T-cell (primary cell): ENCODE measurements around the gene URGCP. TPM values are rescaled to one million over a fixed set of nuclear protein-coding genes. Genes with fewer than 3 reads are reported as not detected.
A peak's percentile ranks its signal among the peaks of the same experiment; 100 is the strongest.

Source experiments
- ATAC-seq, 4 experiments: fragments of 200-7000 bp in 3 of 4; fragments of 150-1000 bp in 1 of 4; cut with Tn5 transposase; replicated peaks in 1 of 4; 1 replicate in 3 of 4; 2 replicates in 1 of 4; pipeline ENCODE4 v1.10.0; 2021; ENCODE audit warnings: moderate library complexity in 3 of 4, mild to moderate bottlenecking in 2 of 4, moderate number of reproducible peaks in 1 of 4
- CTCF ChIA-PET, 2 donors: fragments of 300-600 bp; sonication (Branson Sonifier 250); formaldehyde crosslinking; loops; one replicate each; lab custom pipeline; 2022; ENCODE audit warnings: antibody characterized with exemption in 2 of 2; lab: Charles Lee
- POLR2A ChIA-PET, 2 donors: fragments of 300-600 bp; sonication (Branson Sonifier 250); formaldehyde crosslinking; loops; one replicate each; lab custom pipeline; 2022; ENCODE audit warnings: antibody characterized with exemption in 2 of 2; lab: Charles Lee
- DNase-seq, 35 experiments: peaks; one replicate each; pipeline versions ENCODE4 v3.0.0 to v3.0.0-alpha.2; 2013 to 2023
- H3K27ac ChIP-seq: one replicate; pipeline ENCODE4 v1.5.1; 2013; ENCODE audit warnings: low read length
- H3K27me3 ChIP-seq, 2 experiments: replicated peaks in 1 of 2; 1 replicate in 1 of 2; 2 replicates in 1 of 2; pipeline versions ENCODE4 v1.6.1 to v1.7.0; 2013; ENCODE audit warnings: low read length in 1 of 2, mixed read lengths in 1 of 2; ENCODE audit not compliant: control insufficient read depth in 2 of 2, insufficient read depth in 2 of 2; ENCODE audit errors: extremely low read depth in 1 of 2
- H3K36me3 ChIP-seq, 2 donors: 1 replicate in 1 of 2; 2 replicates in 1 of 2; pipeline versions ENCODE4 v1.6.1 to v1.7.0; 2013; ENCODE audit warnings: low read length in 1 of 2; ENCODE audit not compliant: control insufficient read depth in 2 of 2, insufficient read depth in 1 of 2; ENCODE audit errors: extremely low read depth in 1 of 2
- H3K4me1 ChIP-seq, 2 experiments: 1 replicate in 1 of 2; 2 replicates in 1 of 2; pipeline versions ENCODE4 v1.6.1 to v1.7.0; 2013; ENCODE audit warnings: low read length in 2 of 2, mixed read lengths in 1 of 2; ENCODE audit not compliant: insufficient read depth in 2 of 2, control insufficient read depth in 1 of 2; ENCODE audit errors: extremely low read depth in 1 of 2
- H3K4me3 ChIP-seq, 2 donors: 1 replicate in 1 of 2; 2 replicates in 1 of 2; pipeline versions ENCODE4 v1.5.1 to v1.7.0; 2013; ENCODE audit warnings: mild to moderate bottlenecking in 2 of 2, low read length in 1 of 2, moderate library complexity in 1 of 2; ENCODE audit not compliant: control insufficient read depth in 1 of 2; ENCODE audit errors: extremely low read depth in 1 of 2
- H3K9me3 ChIP-seq: 2 replicates; pipeline ENCODE4 v1.7.0; 2013
- H3K27ac Mint-ChIP-seq, 2 donors: one replicate each; pipeline ENCODE4 v1.8.0; 2020 to 2021; ENCODE audit warnings: mild to moderate bottlenecking in 2 of 2, mixed read lengths in 2 of 2
- H3K27me3 Mint-ChIP-seq, 2 donors: one replicate each; pipeline ENCODE4 v1.8.0; 2021 to 2022; ENCODE audit warnings: mixed read lengths in 2 of 2
- H3K36me3 Mint-ChIP-seq: one replicate; pipeline ENCODE4 v1.8.0; 2021; ENCODE audit warnings: mixed read lengths
- H3K4me1 Mint-ChIP-seq, 3 donors: one replicate each; pipeline ENCODE4 v1.8.0; 2020 to 2022; ENCODE audit warnings: mixed read lengths in 3 of 3, mild to moderate bottlenecking in 1 of 3
- H3K4me3 Mint-ChIP-seq, 3 donors: one replicate each; pipeline ENCODE4 v1.8.0; 2020 to 2022; ENCODE audit warnings: mild to moderate bottlenecking in 3 of 3, mixed read lengths in 3 of 3, moderate library complexity in 3 of 3
- H3K9me3 Mint-ChIP-seq, 3 donors: one replicate each; pipeline ENCODE4 v1.8.0; 2020 to 2022; ENCODE audit warnings: mixed read lengths in 3 of 3
- WGBS: methylation state at CpG from one replicate; pipeline ENCODE4 v1.1.5; 2013; ENCODE audit warnings: missing lambda C conversion rate; ENCODE audit not compliant: insufficient coverage; 5-methylcytosine and 5-hydroxymethylcytosine counted together
- total RNA-seq, 35 experiments: library from RNA in 6 of 35; stranded (reverse) in 6 of 35; fragments of 120-200 nt in 1 of 35; gene quantifications; one replicate each; pipeline versions ENCODE4 v1.2.1 to v1.2.4 and lab custom pipeline; 2013 to 2026

Gene URGCP
- total RNA-seq, 5 donors from 2014 or later (not counting 1 experiment from before 2014, with no cell fraction given): 22.3 to 35.2 (median 33.6) TPM

- Histone ChIP-seq H3K4me1 (peaks cover 13 to 28% of the 10 kb centered on the region in 2 experiments), H3K27ac (peak within 1 kb of the TSS; percentile 96), H3K4me3 (peak within 1 kb of the TSS; percentile 69 to 85), H3K9me3 (no peaks in the 10 kb centered on the region), H3K36me3 (no peaks in the 10 kb centered on the region), H3K27me3 (no peaks in the 10 kb centered on the region)
- peak; percentile 76 to 91 (median 85) for DNase-seq
- peak; percentile 91 to 93 (median 92) for ATAC-seq
- Mint-ChIP-seq H3K27me3 (no peaks in the 10 kb centered on the region), H3K9me3 (no peaks in the 10 kb centered on the region), H3K4me3 (peak within 1 kb of the TSS; percentile 86 to 93 (median 88)), H3K36me3 (no peaks in the 10 kb centered on the region), H3K4me1 (peaks cover 30 to 47% (median 34%) of the 10 kb centered on the region in 3 donors), H3K27ac (peak within 1 kb of the TSS; percentile 92 to 94)
- ChIA-PET POLR2A (interaction anchor here in 1 of 2 donors (0.6 kb wide), 1 partner anchor 123 kb away, joined by 5 read pairs; no protein-coding TSS in a partner anchor), CTCF (interaction anchor here in 1 of 2 donors (0.6 to 1.0 kb wide), 2 partner anchors 21 to 570 kb away, joined by 3 read pairs; no protein-coding TSS in a partner anchor)
- under 1% methylated on average over 76 of the region's 82 CpGs for WGBS
Observed at GRCh38 chr7:43925984-43926797, 19.8 kb upstream of the URGCP start, which contains the start of gene UBE2D4. UBE2D4 (plus strand) TSS chr7:43926436; CDS start chr7:43926533, 97 bp downstream.

- H3K27me3 Mint-ChIP-seq: no peaks in the 10 kb centered on the region
- peaks cover 13 to 28% of the 10 kb centered on the region in 2 experiments for H3K4me1 ChIP-seq
- H3K9me3 ChIP-seq: no peaks in the 10 kb centered on the region
- H3K27ac ChIP-seq: no peak overlapping the region
- ATAC-seq (no peak), DNase-seq (no peak)
- peaks cover 5% of the 10 kb centered on the region for H3K36me3 Mint-ChIP-seq
- H3K4me3 Mint-ChIP-seq: no peak overlapping the region
- ChIA-PET CTCF (no interaction called here), POLR2A (no interaction called here)
- no peaks in the 10 kb centered on the region for H3K27me3 ChIP-seq
- H3K27ac Mint-ChIP-seq: no peak overlapping the region
- no peaks in the 10 kb centered on the region for H3K36me3 ChIP-seq
- WGBS: no CpG with 5 or more reads among the region's 4 CpGs
- H3K9me3 Mint-ChIP-seq: no peaks in the 10 kb centered on the region
- H3K4me3 ChIP-seq: no peak overlapping the region
- H3K4me1 Mint-ChIP-seq: peaks cover 21 to 35% (median 26%) of the 10 kb centered on the region in 3 donors
Observed at GRCh38 chr7:43922726-43923125, 16.3 kb upstream of the URGCP start.

- Mint-ChIP-seq H3K9me3 (no peaks in the 10 kb centered on the region), H3K4me3 (no peak overlapping the region), H3K36me3 (peaks cover 5% of the 10 kb centered on the region), H3K4me1 (peaks cover 12 to 23% (median 17%) of the 10 kb centered on the region in 3 donors), H3K27me3 (no peaks in the 10 kb centered on the region), H3K27ac (no peak overlapping the region)
- H3K27ac ChIP-seq: no peak overlapping the region
- ChIA-PET CTCF (interaction anchor here (0.7 to 1.2 kb wide), 3 partner anchors 9 to 339 kb away, joined by 3 to 4 read pairs (median 3); partner anchors contain the start of gene STK17A (in 1 of the 2)), POLR2A (no interaction called here)
- peaks cover 6 to 19% of the 10 kb centered on the region in 2 experiments for H3K4me1 ChIP-seq
- H3K27me3 ChIP-seq: no peaks in the 10 kb centered on the region
- ATAC-seq (no peak), DNase-seq (no peak)
- no peak overlapping the region for H3K4me3 ChIP-seq
- WGBS: no CpG with 5 or more reads among the region's 2 CpGs
- no peaks in the 10 kb centered on the region for H3K9me3 ChIP-seq
- H3K36me3 ChIP-seq: no peaks in the 10 kb centered on the region
Observed at GRCh38 chr7:43921423-43921822, 15.0 kb upstream of the URGCP start.

- no peak for DNase-seq
- no peaks in the 10 kb centered on the region for H3K27me3 Mint-ChIP-seq
- ChIA-PET CTCF (no interaction called here), POLR2A (no interaction called here)
- Histone ChIP-seq H3K27ac (no peak overlapping the region), H3K9me3 (no peaks in the 10 kb centered on the region), H3K36me3 (no peaks in the 10 kb centered on the region), H3K4me1 (no peaks in the 10 kb centered on the region), H3K27me3 (no peaks in the 10 kb centered on the region), H3K4me3 (no peak overlapping the region)
- no peak for ATAC-seq
- no peak overlapping the region for H3K27ac Mint-ChIP-seq
- peaks cover 0 to 2% (median 0%) of the 10 kb centered on the region in 3 donors for H3K9me3 Mint-ChIP-seq
- H3K36me3 Mint-ChIP-seq: peaks cover 5% of the 10 kb centered on the region
- H3K4me1 Mint-ChIP-seq: no peaks in the 10 kb centered on the region
- H3K4me3 Mint-ChIP-seq: no peak overlapping the region
- no CpG with 5 or more reads among the region's 5 CpGs for WGBS
Observed at GRCh38 chr7:43915907-43916306, 9.5 kb upstream of the URGCP start.

- POLR2A ChIA-PET: no interaction called here
- no peaks in the 10 kb centered on the region for H3K36me3 ChIP-seq
- H3K36me3 Mint-ChIP-seq: peaks cover 5% of the 10 kb centered on the region
- H3K27me3 Mint-ChIP-seq: no peaks in the 10 kb centered on the region
- 94% methylated on average over 3 of the region's 5 CpGs for WGBS
- H3K4me1 Mint-ChIP-seq: no peaks in the 10 kb centered on the region
- DNase-seq (no peak), ATAC-seq (no peak)
- CTCF ChIA-PET: no interaction called here
- H3K9me3 ChIP-seq: no peaks in the 10 kb centered on the region
- no peak overlapping the region for H3K4me3 ChIP-seq
- H3K27me3 ChIP-seq: no peaks in the 10 kb centered on the region
- H3K9me3 Mint-ChIP-seq: peaks cover 0 to 2% (median 0%) of the 10 kb centered on the region in 3 donors
- no peak overlapping the region for H3K27ac Mint-ChIP-seq
- no peaks in the 10 kb centered on the region for H3K4me1 ChIP-seq
- H3K27ac ChIP-seq: no peak overlapping the region
- H3K4me3 Mint-ChIP-seq: no peak overlapping the region
Observed at GRCh38 chr7:43914795-43915194, 8.4 kb upstream of the URGCP start.

GRCh38 chr7:43905956-43906330 is 453 bp downstream of the URGCP start:
- peaks cover 41 to 43% (median 43%) of the 10 kb centered on the region in 3 donors for H3K4me1 Mint-ChIP-seq

More at GRCh38 chr7:43905956-43906330, 453 bp downstream of the URGCP start:
- Histone ChIP-seq H3K27ac (no peak overlapping the region), H3K36me3 (peaks cover 0 to 2% of the 10 kb centered on the region in 2 donors), H3K4me1 (peaks cover 7 to 17% of the 10 kb centered on the region in 2 experiments), H3K4me3 (peak overlapping the region; percentile 61 to 74), H3K9me3 (no peaks in the 10 kb centered on the region), H3K27me3 (no peaks in the 10 kb centered on the region)
- Mint-ChIP-seq H3K36me3 (no peaks in the 10 kb centered on the region), H3K9me3 (no peaks in the 10 kb centered on the region), H3K27me3 (no peaks in the 10 kb centered on the region), H3K27ac (peak overlapping the region; percentile 95 to 96), H3K4me3 (peak overlapping the region; percentile 89 to 94 (median 94))
- ATAC-seq (peak; percentile 47 to 58 (median 52)), DNase-seq (peak in 23 of 35 experiments; percentile 0 to 39 (median 14))
- 1% methylated on average over 42 of the region's 43 CpGs for WGBS
- ChIA-PET POLR2A (interaction anchor here in 1 of 2 donors (0.6 kb wide), 1 partner anchor 21 kb away, joined by 3 read pairs; no protein-coding TSS in a partner anchor), CTCF (no interaction called here)
